Measurements from ENCODE around the gene GORASP1.

Gene GORASP1

DNA sequence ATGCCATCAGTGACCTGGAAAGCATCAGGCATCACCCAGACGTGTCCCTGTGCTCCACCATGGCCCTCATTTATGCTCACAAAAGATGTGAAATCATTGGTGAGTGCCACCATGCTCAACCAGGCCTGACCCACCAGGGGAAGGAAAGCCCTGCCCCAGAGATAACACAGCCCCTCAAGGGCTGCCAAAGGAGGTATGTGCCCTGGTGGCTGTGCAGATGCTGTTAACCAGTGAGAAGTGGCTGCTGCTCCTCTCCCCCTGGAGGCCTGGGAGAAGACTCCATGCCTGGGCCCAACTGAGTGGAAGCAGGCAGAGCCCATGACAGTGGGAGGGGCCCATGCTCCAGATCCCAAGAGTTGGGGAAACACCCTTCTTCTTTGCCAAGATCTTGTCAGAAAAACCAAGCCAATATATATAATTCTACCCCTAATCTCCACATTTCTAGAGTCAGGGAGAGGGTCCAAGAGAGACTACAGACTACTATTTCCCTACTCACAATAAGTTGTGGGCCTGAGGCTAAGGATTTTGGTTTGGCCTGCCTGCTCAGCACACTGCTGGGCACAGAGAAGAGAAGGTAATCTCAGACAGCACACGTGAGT is 2.7 kb upstream of the GORASP1 start:
- no peaks in the 10 kb centered on the region for H3K9me3 ChIP-seq
- no peaks in the 10 kb centered on the region for H3K27me3 ChIP-seq
- intact Hi-C loops (cut with DNase I; ENCODE audit: low total_unique reads): no loop called here
- H3K36me3 ChIP-seq: peaks cover 0 to 31% (median 0%) of the 10 kb centered on the region in 3 donors
- DNase-seq: peak in 1 of 2 donors; percentile 9
- TF ChIP-seq, protein P1, sequence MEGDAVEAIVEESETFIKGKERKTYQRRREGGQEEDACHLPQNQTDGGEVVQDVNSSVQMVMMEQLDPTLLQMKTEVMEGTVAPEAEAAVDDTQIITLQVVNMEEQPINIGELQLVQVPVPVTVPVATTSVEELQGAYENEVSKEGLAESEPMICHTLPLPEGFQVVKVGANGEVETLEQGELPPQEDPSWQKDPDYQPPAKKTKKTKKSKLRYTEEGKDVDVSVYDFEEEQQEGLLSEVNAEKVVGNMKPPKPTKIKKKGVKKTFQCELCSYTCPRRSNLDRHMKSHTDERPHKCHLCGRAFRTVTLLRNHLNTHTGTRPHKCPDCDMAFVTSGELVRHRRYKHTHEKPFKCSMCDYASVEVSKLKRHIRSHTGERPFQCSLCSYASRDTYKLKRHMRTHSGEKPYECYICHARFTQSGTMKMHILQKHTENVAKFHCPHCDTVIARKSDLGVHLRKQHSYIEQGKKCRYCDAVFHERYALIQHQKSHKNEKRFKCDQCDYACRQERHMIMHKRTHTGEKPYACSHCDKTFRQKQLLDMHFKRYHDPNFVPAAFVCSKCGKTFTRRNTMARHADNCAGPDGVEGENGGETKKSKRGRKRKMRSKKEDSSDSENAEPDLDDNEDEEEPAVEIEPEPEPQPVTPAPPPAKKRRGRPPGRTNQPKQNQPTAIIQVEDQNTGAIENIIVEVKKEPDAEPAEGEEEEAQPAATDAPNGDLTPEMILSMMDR (IDR thresholded peaks at IDR 0.05): no peak
- H3K4me1 ChIP-seq: peaks cover 0 to 25% (median 20%) of the 10 kb centered on the region in 4 donors
- H3K27ac ChIP-seq: no peak overlapping the region
- H3K4me3 ChIP-seq: no peak overlapping the region

DNA sequence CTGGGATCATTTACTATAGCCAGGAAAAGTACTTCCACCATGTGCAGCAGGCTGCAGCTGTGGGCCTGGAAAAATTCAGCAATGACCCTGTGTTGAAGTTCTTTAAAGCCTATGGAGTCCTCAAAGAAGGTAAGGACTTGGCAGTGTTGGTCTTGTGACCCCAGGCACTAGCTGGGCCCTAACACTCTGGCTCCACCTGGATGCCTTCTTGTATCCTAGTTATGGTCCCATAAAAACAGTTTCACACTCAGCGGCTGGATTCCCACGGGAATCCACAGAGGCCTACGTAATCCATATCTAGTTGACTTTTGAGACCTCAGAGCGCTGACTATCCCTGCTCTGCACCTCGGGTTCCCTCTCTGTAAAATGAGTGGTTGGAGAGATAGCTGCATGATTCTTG is 1.7 kb upstream of the GORASP1 start:
- Histone ChIP-seq H3K27ac (no peak overlapping the region), H3K4me1 (peaks cover 0 to 36% (median 28%) of the 10 kb centered on the region in 4 donors), H3K27me3 (no peaks in the 10 kb centered on the region), H3K4me3 (no peak overlapping the region), H3K9me3 (no peaks in the 10 kb centered on the region), H3K36me3 (peaks cover 0 to 23% (median 0%) of the 10 kb centered on the region in 3 donors)
- intact Hi-C loops (cut with DNase I; ENCODE audit: low total_unique reads): loop anchor here (5.0 kb wide), 1 partner anchor 78 kb away; no protein-coding TSS in a partner anchor
- DNase-seq: peak in 1 of 2 donors; percentile 12
- TF ChIP-seq, protein P1 (IDR thresholded peaks at IDR 0.05): no peak

DNA sequence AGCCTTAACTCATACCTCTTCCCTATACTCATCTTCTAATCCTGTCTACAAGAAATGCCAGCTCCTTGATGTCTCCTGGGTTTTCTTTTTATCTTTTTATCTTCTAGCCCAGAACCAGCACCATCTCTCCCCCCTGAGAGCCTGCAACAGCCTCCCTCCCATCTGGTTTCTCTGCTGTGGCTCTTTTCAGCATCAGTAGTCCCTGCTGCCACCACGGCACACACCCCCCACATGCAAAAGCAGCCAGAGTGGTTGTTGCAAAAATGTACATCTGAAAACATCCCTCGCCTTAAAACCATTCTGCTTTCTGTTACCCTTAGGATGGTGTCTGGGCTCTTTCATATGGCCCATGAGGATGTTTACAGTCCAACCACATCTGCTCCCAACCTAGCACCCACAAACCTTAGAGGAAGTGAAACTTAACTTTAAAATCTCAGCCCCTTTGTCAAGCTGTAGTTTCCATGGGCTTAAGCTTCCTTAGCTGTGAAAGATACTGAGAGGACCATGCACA is 828 bp upstream of the GORASP1 start:
- TF ChIP-seq, protein P1 (IDR thresholded peaks at IDR 0.05): no peak
- no peaks in the 10 kb centered on the region for H3K27me3 ChIP-seq
- H3K4me3 ChIP-seq: peak overlapping the region; percentile 79 to 82
- H3K27ac ChIP-seq: peak overlapping the region; percentile 97 to 98
- intact Hi-C loops (cut with DNase I; ENCODE audit: low total_unique reads): loop anchor here (5.0 kb wide), 1 partner anchor 79 kb away; no protein-coding TSS in a partner anchor
- no peaks in the 10 kb centered on the region for H3K9me3 ChIP-seq
- H3K4me1 ChIP-seq: peaks cover 0 to 44% (median 37%) of the 10 kb centered on the region in 4 donors
- peak in 1 of 2 donors; percentile 21 for DNase-seq
- H3K36me3 ChIP-seq: peaks cover 0 to 23% (median 0%) of the 10 kb centered on the region in 3 donors

DNA sequence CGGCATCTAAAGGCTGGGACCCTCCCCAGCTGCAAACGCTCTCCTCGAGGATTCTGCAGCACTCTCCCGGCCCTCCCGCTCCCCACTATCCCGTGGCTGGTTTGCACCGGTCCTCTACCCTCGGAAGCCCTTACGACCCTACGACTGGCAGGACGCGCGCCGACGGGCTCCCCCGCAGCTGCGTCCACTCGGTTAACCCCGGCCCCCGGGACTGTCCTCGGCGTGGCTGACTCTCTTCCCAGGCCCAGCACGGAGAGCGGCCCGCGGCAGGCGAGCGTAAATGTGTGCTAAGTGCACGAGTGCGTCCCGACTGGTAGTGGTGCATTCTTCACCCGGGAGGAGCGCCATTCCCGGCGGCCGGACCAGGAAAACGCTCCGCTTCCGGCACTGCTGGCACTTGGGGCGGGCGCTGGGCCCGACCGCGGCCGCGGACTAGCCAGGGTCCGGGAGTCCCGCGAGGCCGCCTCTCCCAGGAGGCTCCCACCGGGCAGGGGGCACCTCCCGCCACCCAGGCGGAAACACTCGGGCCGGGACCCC is 508 bp downstream of the GORASP1 start:
- no peaks in the 10 kb centered on the region for H3K9me3 ChIP-seq
- peak overlapping the region; percentile 97 to 98 for H3K27ac ChIP-seq
- H3K4me1 ChIP-seq: peaks cover 0 to 54% (median 43%) of the 10 kb centered on the region in 4 donors
- H3K4me3 ChIP-seq: peak overlapping the region; percentile 79 to 82
- TF ChIP-seq, protein P1 (IDR thresholded peaks at IDR 0.05): no peak
- H3K36me3 ChIP-seq: peaks cover 0 to 26% (median 0%) of the 10 kb centered on the region in 3 donors
- DNase-seq: peak; percentile 48 to 78
- intact Hi-C loops (cut with DNase I; ENCODE audit: low total_unique reads): loop anchor here (5.0 kb wide), 1 partner anchor 80 kb away; no protein-coding TSS in a partner anchor
- no peaks in the 10 kb centered on the region for H3K27me3 ChIP-seq

DNA sequence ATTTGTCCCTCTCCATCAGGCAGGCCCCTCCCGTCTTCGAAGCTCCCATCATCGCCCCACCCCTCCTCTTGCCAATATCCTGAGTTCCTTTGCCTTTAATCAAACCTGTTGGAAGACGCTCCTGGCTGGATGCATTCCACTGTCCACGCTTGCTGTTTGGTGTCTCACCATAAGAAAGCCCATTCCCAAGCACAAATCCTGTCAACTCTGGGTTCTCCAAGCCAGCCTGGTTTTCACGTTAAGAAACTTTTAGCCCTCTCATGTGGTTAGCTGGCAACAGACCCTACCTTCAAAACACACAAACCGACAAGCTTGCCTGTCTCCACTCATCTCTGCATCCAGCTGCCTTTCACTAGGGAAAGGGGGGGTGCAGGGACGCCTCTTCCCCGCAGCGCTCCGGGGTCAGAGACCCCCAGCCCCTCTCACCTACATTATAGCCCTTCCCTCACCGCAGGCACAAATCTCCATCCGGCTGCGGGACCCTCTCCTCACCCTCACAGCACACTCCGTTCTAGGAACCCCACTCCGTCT is 1.1 kb downstream of the GORASP1 start:
- DNase-seq: no peak
- intact Hi-C loops (cut with DNase I; ENCODE audit: low total_unique reads): loop anchor here (5.0 kb wide), 1 partner anchor 81 kb away; no protein-coding TSS in a partner anchor
- H3K4me1 ChIP-seq: peaks cover 0 to 54% (median 43%) of the 10 kb centered on the region in 4 donors
- TF ChIP-seq, protein P1 (IDR thresholded peaks at IDR 0.05): no peak
- peak overlapping the region; percentile 79 to 82 for H3K4me3 ChIP-seq
- no peaks in the 10 kb centered on the region for H3K27me3 ChIP-seq
- H3K27ac ChIP-seq: peak overlapping the region; percentile 97 to 98
- H3K9me3 ChIP-seq: no peaks in the 10 kb centered on the region
- H3K36me3 ChIP-seq: peaks cover 0 to 21% (median 0%) of the 10 kb centered on the region in 3 donors
